Liver (tissue), 3 donors: ENCODE measurements around the gene ZBTB21.

Experiments used
- ATF3 ChIP-seq: IDR thresholded peaks from 2 replicates; pipeline ENCODE4 v1.6.1; 2016; ENCODE audit warnings: antibody characterized with exemption
- CTCF ChIP-seq: fragments of 150-350 bp; IDR thresholded peaks from 2 replicates; pipeline ENCODE4 v1.5.1; 2017; ENCODE audit warnings: improper control_type of control experiment, low read depth, low read length; ENCODE audit not compliant: missing input control
- GABPA ChIP-seq, 2 donors: IDR thresholded peaks in 1 of 2; conservative IDR thresholded peaks in 1 of 2; 2 replicates each; pipeline ENCODE4 v1.6.1; 2016; ENCODE audit warnings: antibody characterized with exemption in 2 of 2, mild to moderate bottlenecking in 1 of 2, moderate library complexity in 1 of 2
- MAX ChIP-seq: IDR thresholded peaks from 2 replicates; pipeline ENCODE4 v1.6.1; 2016; ENCODE audit warnings: antibody characterized with exemption
- RAD21 ChIP-seq, 2 donors: IDR thresholded peaks; 2 replicates each; pipeline ENCODE4 v1.6.1; 2016; ENCODE audit warnings: antibody characterized with exemption in 2 of 2, mild to moderate bottlenecking in 2 of 2
- SP1 ChIP-seq: IDR thresholded peaks from 2 replicates; pipeline ENCODE4 v1.6.1; 2018; ENCODE audit warnings: antibody characterized with exemption, mild to moderate bottlenecking
- TAF1 ChIP-seq: conservative IDR thresholded peaks from 2 replicates; pipeline ENCODE4 v1.6.1; 2016; ENCODE audit warnings: antibody characterized with exemption, mild to moderate bottlenecking
- YY1 ChIP-seq: IDR thresholded peaks from 2 replicates; pipeline ENCODE4 v1.6.1; 2016; ENCODE audit warnings: antibody characterized with exemption, mild to moderate bottlenecking
- donor health status: healthy.
- donor health status: healthy.

- no peak for TF ChIP-seq CTCF
- no peak for TF ChIP-seq SP1
- TF ChIP-seq MAX: no peak
- TF ChIP-seq GABPA (IDR thresholded peaks at IDR 0.05 in 1 of 2, conservative IDR thresholded peaks at IDR 0.05 in 1 of 2): no peak
- TF ChIP-seq ATF3: no peak
- TF ChIP-seq YY1: no peak
- no peak for TF ChIP-seq RAD21 (IDR thresholded peaks at IDR 0.05)
- no peak for TF ChIP-seq TAF1
These were observed 14.6 kb downstream of the ZBTB21 start for GRCh38 chr21:41995577-41995976.
